OCI-LY3 (cell line): ENCODE data around the gene ARHGAP8.

Experiments used
- CTCF ChIP-seq: fragments of 200-600, 300-600 bp; sonication (generic); IDR thresholded peaks from 2 replicates; pipeline ENCODE4 v1.5.1; 2014; ENCODE audit warnings: antibody characterized with exemption, low read length, low read depth
- EZH2phosphoT487 ChIP-seq: fragments of 200-600 bp; shearing (Covaris generic); IDR thresholded peaks from 2 replicates; pipeline ENCODE4 v1.6.1; 2018; ENCODE audit warnings: antibody characterized with exemption, mixed run types, low read depth

- TF ChIP-seq CTCF (no peak), EZH2phosphoT487 (no peak)
Observed at GRCh38 chr22:44793506-44794172, 41.3 kb downstream of the ARHGAP8 start.
